WERI-Rb-1 (cell line): Measurements from ENCODE around the gene PDP2.
"Not testable (repeated sequence)": the region's sequence is repeated elsewhere in the genome, so short reads cannot be mapped to it uniquely, and the experiment has no call there.

ENCODE experiments used
- DNase-seq: peaks from one replicate; pipeline ENCODE4 v3.0.0-alpha.2; 2020
- H3K27ac ChIP-seq: fragments of 250-450 bp; sonication (Bioruptor Pico); 2 replicates; pipeline ENCODE4 v1.5.1; 2020; ENCODE audit warnings: mild to moderate bottlenecking, moderate library complexity
- H3K27me3 ChIP-seq: fragments of 250-450 bp; sonication (Bioruptor Pico); 2 replicates; pipeline ENCODE4 v1.5.1; 2021; ENCODE audit warnings: mild to moderate bottlenecking, low read depth, moderate library complexity; ENCODE audit not compliant: insufficient read depth, severe bottlenecking
- H3K36me3 ChIP-seq: fragments of 250-450 bp; sonication (Bioruptor Pico); 2 replicates; pipeline ENCODE4 v1.5.1; 2020; ENCODE audit warnings: mild to moderate bottlenecking, moderate library complexity
- H3K4me3 ChIP-seq: 2 replicates; pipeline ENCODE4 v1.5.1; 2011; ENCODE audit warnings: low read depth, mild to moderate bottlenecking, control low read depth, low read length
- H3K9me3 ChIP-seq: fragments of 250-450 bp; sonication (Bioruptor Pico); 2 replicates; pipeline ENCODE4 v1.5.1; 2021; ENCODE audit warnings: mild to moderate bottlenecking, moderate library complexity; ENCODE audit not compliant: severe bottlenecking
- CTCF ChIP-seq: IDR thresholded peaks from 2 replicates; pipeline ENCODE4 v1.5.1; 2011; ENCODE audit warnings: low read depth, mild to moderate bottlenecking, control low read depth, inconsistent platforms, low read length

Gene PDP2

GRCh38 chr16:66869424-66869823 is 10.9 kb upstream of the PDP2 start:
- Histone ChIP-seq H3K36me3 (no peaks in the 10 kb centered on the region), H3K27ac (no peak overlapping the region), H3K4me3 (no peak overlapping the region), H3K9me3 (no peaks in the 10 kb centered on the region), H3K27me3 (no peaks in the 10 kb centered on the region)
- DNase-seq, result no peak
- no peak for TF ChIP-seq CTCF

- not testable (repeated sequence) for H3K4me3 ChIP-seq, H3K36me3 ChIP-seq, H3K9me3 ChIP-seq, H3K27me3 ChIP-seq, DNase-seq, H3K27ac ChIP-seq
Measured at GRCh38 chr16:66871363-66871762, 9.0 kb upstream of the PDP2 start.

DNA sequence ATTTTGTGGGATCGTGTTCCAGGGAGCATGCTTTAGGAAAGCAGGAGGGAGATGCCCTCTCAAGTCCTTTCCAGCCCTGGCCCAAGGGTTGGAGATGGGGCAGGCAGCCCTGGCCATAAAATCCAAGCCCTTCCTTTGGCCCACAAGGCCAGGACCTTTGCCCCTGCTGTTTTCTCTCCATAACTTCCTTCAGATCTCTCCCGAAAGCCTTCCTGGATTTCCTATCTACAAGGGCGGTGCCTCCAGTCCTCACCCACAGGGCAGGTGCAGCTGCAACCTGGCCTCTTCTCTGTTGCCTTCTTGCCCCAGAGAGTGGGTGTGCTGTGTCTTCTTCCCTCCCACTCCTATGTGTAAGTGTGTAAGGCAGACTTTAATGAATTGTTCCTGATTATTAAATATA is 8.5 kb upstream of the PDP2 start:
- no peak for DNase-seq
- no peaks in the 10 kb centered on the region for H3K9me3 ChIP-seq
- no peaks in the 10 kb centered on the region for H3K36me3 ChIP-seq
- no peaks in the 10 kb centered on the region for H3K27me3 ChIP-seq
- H3K27ac ChIP-seq, result no peak overlapping the region
- TF ChIP-seq CTCF, result no peak
- no peak overlapping the region for H3K4me3 ChIP-seq

DNA sequence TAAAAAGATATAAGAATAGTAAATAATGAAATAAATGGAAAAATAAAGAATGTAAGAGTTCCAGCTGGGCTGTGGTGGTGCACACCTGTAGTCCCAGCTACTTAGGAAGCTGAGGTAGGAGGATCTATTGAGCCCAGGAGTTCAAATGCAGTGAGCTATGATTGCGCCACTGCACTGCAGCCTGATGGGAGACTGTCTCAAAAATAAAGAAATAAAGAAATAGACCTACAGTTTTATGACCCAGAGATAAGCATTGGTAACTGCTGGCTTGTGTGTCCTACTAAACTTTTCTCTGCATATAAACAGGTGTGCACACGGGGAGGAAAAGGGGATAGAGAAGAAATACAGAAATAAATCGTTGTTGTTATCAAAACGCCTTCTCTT is 7.8 kb upstream of the PDP2 start:
- H3K27ac ChIP-seq, result no peak overlapping the region
- no peaks in the 10 kb centered on the region for H3K9me3 ChIP-seq
- no peak for TF ChIP-seq CTCF
- H3K27me3 ChIP-seq, result no peaks in the 10 kb centered on the region
- H3K4me3 ChIP-seq, result peak overlapping the region; percentile 5
- no peak for DNase-seq
- H3K36me3 ChIP-seq, result no peaks in the 10 kb centered on the region

DNA sequence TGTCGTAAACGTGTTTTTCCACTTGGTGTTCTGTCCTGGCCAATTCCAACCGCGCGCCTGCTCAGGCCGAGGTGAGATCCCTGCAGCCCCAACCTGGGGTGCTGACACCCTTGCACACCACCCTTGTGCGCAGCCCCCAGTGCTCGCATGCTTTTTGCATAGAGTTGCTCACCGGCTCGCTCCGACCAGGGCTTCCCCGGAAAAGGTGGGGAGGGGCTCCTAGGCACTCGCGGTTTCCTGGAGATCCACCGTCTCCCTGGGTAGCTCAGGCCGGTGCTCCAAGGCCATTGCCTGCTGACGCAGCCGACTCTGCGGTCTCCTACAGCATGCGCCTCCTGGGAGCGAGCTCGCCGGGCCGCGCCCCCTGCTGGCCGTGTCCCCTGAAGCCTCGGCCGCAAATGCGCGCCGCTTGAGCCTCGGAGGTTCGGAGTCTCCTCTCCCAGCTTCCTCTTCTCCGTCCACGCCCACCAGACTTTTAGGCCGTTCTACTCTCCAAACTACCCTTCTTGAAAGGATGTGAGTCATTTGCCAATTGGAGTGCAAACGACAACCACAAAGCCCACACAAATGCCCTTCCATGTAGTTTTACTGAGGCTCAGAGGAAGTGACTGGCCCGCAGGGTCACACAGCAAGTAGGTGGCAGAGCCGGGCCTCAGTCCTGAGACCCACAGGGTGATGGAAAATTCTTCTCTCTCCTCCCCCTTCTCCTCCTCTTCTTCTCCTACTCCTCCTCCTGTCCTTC is 7.2 kb upstream of the PDP2 start:
- peak; percentile 94 for TF ChIP-seq CTCF
- Histone ChIP-seq H3K9me3 (no peaks in the 10 kb centered on the region), H3K36me3 (no peaks in the 10 kb centered on the region), H3K4me3 (peak overlapping the region; percentile 5), H3K27ac (no peak overlapping the region), H3K27me3 (no peaks in the 10 kb centered on the region)
- DNase-seq, result peak; percentile 89

DNA sequence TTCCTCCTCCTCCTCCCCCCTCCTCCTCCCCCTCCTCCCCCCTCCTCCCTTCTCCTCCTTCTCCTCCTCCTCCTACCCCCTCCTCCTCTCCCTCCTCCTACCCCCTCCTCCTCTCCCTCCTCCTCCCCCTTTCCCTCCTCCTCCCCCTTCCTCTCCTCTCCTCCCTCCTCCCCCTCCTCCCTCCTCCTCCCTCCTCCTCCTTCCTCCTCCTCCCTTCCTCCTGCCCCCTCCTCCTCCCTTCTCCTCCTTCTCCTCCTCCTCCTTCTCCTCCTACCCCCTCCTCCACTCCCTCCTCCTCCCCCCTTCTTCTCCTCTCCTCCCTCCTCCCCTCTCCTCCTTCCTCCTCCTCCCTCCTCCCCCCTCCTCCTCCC is 6.6 kb upstream of the PDP2 start:
- DNase-seq, result no peak
- no peaks in the 10 kb centered on the region for H3K36me3 ChIP-seq
- no peak overlapping the region for H3K4me3 ChIP-seq
- H3K9me3 ChIP-seq, result no peaks in the 10 kb centered on the region
- TF ChIP-seq CTCF, result no peak
- no peak overlapping the region for H3K27ac ChIP-seq
- H3K27me3 ChIP-seq, result no peaks in the 10 kb centered on the region
